ENCODE results near the gene NCF4.

DNA sequence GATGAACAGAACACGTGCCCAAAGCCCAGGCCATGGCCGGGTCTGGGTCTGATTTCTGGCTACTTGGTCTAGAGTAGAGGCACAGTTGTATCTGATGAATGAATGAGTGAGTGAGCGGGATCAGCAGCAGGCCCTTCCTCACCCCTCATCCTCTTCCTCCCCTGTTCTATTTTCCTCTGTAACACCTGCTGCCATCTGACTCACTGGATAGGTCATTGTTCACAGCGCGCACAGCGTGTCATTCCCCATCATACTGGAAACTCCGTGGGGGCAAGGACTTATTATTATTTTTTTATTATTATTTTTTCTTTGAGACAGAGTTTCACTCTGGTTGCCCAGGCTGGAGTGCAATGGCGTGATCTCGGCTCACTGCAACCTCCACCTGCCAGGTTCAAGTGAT lies 13.9 kb downstream of the NCF4 start:
- TF ChIP-seq POLR2A (IDR thresholded peaks at IDR 0.05; ENCODE audit: low read length) (no peak), GATA1 (IDR thresholded peaks at IDR 0.05; ENCODE audit: low read depth, low read length) (no peak)
